GM12891 (cell line): Measurements from ENCODE around the gene SLC41A2. TPM values are rescaled to one million over a fixed set of nuclear protein-coding genes. Genes with fewer than 3 reads are reported as not detected.

Experiments
- DNase-seq: peaks from one replicate; pipeline ENCODE4 v3.0.0; 2011; ENCODE audit warnings: low spot score; ENCODE audit not compliant: insufficient read length
- FAIRE-seq: peaks from 2 replicates; lab custom pipeline; 2011; peaks lifted over from hg19 to GRCh38; lab: Jason Lieb, UNC
- PAX5 ChIP-seq: IDR thresholded peaks from 2 replicates; pipeline ENCODE4 v1.6.1; 2011; ENCODE audit warnings: low read length, moderate library complexity, mild to moderate bottlenecking; ENCODE audit not compliant: insufficient read depth, severe bottlenecking
- POLR2A ChIP-seq: IDR thresholded peaks from 2 replicates; pipeline ENCODE4 v1.6.1; 2011; ENCODE audit warnings: low read depth, low read length, control low read depth
- POLR2AphosphoS5 ChIP-seq: IDR thresholded peaks from 2 replicates; pipeline ENCODE4 v1.6.1; 2011; ENCODE audit warnings: low read depth, low read length, control low read depth
- POU2F2 ChIP-seq: IDR thresholded peaks from 2 replicates; pipeline ENCODE4 v1.6.1; 2011; ENCODE audit warnings: low read depth, mild to moderate bottlenecking, control low read depth, low read length, moderate library complexity
- SPI1 ChIP-seq: IDR thresholded peaks from 2 replicates; pipeline ENCODE4 v1.6.1; 2011; ENCODE audit warnings: low read depth, low read length, control low read depth
- TAF1 ChIP-seq: IDR thresholded peaks from 2 replicates; pipeline ENCODE4 v1.6.1; 2011; ENCODE audit warnings: low read depth, low read length, control low read depth
- polyA plus RNA-seq: library from polyadenylated mRNA; unstranded; fragments of >200 nt; gene quantifications from one replicate; pipeline ENCODE4 v1.2.1, GENCODE V29; 2012; ENCODE audit warnings: low read depth, missing spikeins, inconsistent platforms; ENCODE audit not compliant: missing spikeins

The SLC41A2 gene, protein sequence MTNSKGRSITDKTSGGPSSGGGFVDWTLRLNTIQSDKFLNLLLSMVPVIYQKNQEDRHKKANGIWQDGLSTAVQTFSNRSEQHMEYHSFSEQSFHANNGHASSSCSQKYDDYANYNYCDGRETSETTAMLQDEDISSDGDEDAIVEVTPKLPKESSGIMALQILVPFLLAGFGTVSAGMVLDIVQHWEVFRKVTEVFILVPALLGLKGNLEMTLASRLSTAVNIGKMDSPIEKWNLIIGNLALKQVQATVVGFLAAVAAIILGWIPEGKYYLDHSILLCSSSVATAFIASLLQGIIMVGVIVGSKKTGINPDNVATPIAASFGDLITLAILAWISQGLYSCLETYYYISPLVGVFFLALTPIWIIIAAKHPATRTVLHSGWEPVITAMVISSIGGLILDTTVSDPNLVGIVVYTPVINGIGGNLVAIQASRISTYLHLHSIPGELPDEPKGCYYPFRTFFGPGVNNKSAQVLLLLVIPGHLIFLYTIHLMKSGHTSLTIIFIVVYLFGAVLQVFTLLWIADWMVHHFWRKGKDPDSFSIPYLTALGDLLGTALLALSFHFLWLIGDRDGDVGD
- 9.2 TPM for polyA plus RNA-seq

DNA sequence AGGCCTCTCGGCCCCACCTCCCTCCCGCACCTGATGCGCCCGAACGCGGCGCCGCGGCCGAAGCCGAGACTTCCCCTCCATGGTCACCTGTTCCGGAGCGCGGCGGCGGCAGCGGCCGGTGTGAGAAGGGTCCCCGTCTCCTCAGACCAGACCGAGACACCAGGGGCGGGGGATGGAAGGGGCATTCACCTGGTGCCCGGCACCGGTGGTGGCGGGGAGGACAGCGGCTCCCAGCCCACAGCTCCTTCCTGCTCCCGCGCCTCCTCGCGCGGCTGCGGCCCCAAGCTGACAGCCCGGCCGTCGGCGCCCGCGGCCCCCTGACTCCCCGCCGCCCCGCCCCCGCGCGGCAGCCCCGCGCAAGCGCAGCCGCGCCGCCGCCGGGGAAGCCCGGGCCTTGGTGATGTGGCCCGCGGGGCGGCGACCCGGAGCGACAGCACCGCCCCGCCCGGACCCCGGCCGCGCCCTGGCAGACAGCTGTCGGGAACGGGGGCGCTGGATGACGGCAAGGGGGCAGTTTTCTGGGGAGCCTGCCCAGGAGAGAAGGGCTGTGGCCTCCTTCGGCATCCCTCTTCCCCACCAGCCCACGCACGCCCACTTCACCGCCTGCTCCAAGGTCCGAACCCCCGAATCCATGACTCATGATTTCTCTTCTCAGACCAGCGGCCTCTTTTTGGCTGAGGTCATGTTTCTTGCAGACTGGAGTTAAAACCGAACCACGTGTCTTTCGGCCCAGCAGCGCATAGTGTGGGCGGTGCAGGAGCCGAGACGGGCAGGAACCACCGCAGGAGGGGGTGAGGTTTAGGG is at the start of gene SLC41A2:
Gene SLC41A2, minus strand, starts transcription at position 290 of the 804 bp plus-strand sequence. CDS start 29,763 bp downstream, outside the sequence.
- TF ChIP-seq POU2F2 (no peak), POLR2AphosphoS5 (peak; percentile 60; the same call in 1 of the 2 replicates), SPI1 (peak; percentile 30; the same call in 1 of the 2 replicates), TAF1 (peak; percentile 26; the same call in 1 of the 2 replicates), POLR2A (peak; percentile 43; the same call in 1 of the 2 replicates), PAX5 (peak; percentile 28)
- FAIRE-seq (peak; percentile 93), DNase-seq (peak; percentile 83)

DNA sequence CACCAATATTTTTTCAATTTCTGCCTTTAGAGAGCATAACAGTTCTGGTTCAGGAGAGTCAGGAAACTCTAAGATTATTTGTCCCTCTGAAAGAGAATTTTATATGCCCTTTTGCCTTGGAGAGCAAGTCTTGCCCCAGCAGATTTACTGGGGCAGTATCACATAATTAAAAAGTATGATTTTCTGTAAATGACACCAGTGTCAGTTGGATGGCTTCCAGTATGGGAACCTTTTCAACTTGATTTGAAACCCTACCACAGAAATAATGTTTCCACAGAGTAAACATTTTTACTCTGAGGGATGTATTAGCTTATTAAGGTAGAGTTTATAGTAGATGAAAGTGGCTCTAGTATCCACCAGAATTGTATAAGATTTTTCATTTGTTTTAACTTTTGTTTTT is 43.4 kb upstream of the SLC41A2 start:
- no peak for FAIRE-seq
- no peak for TF ChIP-seq POLR2A
- no peak for TF ChIP-seq TAF1
- TF ChIP-seq POU2F2 = no peak
- no peak for TF ChIP-seq PAX5
- no peak for TF ChIP-seq SPI1
- DNase-seq = no peak

DNA sequence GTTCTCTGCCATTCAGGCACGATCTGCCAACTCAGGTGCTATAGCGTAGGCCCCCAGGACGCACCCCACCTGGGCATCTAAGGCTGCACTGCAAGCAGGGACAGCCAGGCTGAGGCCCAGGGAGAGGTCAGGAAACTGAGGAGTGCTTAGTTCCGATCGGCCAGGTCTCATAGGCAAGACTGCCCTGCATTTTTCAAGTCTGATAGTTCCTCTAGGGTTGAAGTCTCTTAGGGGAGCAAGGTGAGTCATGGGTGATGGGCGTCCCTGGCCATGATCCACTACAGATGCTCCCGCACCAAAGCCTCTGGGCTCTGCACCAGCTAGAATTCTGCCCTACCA is 41.2 kb upstream of the SLC41A2 start:
- FAIRE-seq (no peak), DNase-seq (no peak)

DNA sequence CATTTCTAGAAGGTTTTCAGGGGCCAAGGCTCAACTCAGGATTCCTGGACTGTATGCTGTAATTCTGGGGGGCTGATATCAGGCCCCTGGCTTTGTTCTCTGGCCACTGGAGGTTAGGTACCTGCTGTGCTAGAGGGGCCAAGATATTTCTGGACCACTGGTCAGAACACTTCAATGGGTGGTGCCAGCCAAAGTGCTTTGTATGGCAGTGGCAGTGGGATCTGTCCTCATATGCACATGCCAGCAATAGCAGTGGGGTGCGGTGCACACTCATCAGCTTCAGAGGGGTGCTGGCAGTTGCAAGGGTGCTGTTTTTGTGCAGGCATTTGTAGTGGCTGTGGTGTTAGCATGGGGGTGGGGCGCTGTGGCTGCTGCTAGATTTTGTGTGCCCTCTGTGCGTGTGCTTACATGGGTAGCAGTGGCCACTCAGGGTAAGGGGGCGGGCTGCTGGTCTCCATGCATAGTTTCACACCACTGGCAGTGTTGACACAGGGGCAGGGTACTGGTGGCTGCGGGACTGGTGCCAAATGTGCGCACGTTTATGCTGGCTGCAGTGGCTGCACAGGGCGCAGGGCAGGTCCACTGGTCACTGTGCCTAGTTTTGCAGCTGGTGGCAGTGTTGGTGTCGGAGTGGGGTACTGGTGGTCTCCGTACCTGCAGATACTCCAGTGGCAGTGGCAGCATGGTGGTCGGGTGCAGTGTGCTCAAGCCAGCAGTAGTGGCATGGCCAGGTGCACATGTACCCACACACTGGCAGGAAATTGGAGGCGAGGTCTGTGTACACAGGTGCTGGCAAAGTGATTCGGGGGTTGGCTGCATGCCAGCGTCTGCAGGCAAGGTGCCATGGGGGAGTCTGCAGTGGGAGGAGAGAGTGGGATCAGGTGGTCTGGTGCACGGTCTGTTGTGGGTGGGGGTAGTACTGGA is 40.6 kb upstream of the SLC41A2 start:
- no peak for TF ChIP-seq POLR2A
- FAIRE-seq (no peak), DNase-seq (no peak)

More for the DNA sequence above, 41.2 kb upstream of the SLC41A2 start:
- no peak for TF ChIP-seq POLR2A
- TF ChIP-seq TAF1 = no peak
- no peak for TF ChIP-seq PAX5
- TF ChIP-seq POU2F2 = no peak
- no peak for TF ChIP-seq SPI1
- TF ChIP-seq POLR2AphosphoS5 = no peak

DNA sequence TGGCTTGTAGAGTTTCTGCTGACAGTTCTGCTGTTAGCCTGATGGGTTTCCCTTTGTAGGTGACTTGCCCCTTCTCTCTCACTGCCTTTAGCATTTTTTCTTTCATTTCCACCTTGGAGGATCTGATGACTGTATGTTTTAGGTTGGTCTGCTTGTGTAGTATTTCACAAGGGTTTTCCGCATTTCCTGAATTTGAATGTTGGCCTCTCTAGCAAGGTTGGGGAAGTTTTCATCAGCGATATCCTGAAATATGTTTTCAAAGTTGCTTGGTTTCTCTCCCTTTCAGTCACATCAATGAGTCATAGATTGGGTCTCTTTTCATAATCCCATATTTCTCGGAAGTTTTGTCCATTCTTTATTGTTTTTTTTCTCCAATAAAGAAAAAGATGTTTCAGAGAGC is 39.5 kb upstream of the SLC41A2 start:
- FAIRE-seq = no peak
- no peak for DNase-seq
- TF ChIP-seq SPI1 (no peak), POLR2AphosphoS5 (no peak), TAF1 (no peak), PAX5 (no peak), POLR2A (no peak), POU2F2 (no peak)

DNA sequence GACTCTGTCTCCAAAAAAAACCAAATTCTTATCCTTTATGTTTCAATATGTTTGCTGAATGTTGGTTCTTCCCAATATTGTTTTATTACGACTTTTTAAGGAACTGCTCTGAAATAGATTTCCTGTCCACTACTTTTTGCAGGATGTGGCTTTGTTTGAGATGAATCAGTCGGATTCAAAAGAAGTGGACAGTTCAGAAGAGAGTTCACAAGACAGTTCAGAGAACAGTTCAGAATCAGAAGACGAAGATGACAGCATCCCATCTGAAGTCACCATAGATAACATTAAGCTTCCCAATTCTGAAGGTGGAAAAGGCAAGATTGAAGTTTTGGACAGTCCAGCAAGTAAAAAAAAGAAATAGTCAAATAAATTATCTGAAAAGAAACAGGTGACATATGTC is 36.2 kb upstream of the SLC41A2 start:
- DNase-seq = no peak
- TF ChIP-seq POLR2A (no peak), SPI1 (no peak), POU2F2 (no peak), PAX5 (no peak), TAF1 (no peak), POLR2AphosphoS5 (no peak)
- FAIRE-seq = no peak

DNA sequence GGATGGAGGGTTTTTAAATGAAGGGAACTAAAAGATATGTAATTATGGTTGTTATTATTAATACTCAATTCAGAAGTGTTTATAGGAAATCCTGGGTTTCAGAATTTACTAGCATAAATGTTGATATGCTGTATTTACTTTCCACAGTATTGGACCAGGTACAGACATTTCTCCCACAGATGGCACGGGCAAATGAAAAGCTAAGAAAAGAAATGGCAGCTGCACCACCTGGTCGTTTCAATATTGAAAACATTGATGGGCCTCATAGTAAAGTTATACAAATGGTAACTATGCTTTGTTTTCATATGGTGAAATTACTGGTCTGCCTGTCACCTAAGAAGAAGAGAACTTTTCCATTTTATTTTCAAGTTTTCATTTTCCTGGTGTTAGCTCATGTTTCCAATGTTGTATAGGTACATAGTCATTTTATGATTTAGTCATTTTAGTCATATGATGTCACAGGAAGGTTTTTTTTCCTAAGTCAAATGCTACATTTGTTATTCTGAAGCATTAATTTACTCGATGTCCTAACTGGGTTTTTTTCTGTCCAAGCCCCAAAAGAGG is 33.6 kb upstream of the SLC41A2 start:
- DNase-seq = no peak
- no peak for FAIRE-seq

DNA sequence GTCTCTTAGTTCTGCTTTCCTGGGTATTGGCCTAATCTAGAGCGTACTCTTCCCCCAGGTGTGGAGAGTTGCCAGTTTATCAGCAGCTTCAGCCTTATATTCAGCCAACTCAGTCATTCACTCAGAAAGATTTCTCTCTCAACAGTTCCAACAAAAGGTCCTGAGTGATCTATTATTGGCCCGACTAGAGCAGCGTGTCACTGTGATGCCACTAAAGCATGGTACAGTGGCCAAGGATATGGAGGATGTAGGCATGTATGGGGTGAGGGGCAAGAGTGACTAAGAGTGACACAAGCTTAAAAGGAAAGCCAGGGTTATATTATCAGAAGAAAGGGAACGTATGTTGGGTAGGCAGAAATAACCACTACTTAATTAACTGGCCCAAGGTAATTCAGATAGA is 32.9 kb upstream of the SLC41A2 start:
- FAIRE-seq (no peak), DNase-seq (no peak)
- TF ChIP-seq PAX5 (no peak), POLR2A (no peak), SPI1 (no peak), POU2F2 (no peak), TAF1 (no peak), POLR2AphosphoS5 (no peak)

More for the DNA sequence above, 33.6 kb upstream of the SLC41A2 start:
- no peak for TF ChIP-seq POLR2A
